ENCODE results near the gene NUDT7. TPM values are rescaled to one million over a fixed set of nuclear protein-coding genes. Genes with fewer than 3 reads are reported as not detected.
A peak's percentile ranks its signal among the peaks of the same experiment; 100 is the strongest.

Gene NUDT7
- 1.7 and 2.3 TPM in 2 replicates for total RNA-seq

GRCh38 chr16:77722309-77723107 lies at the start of gene NUDT7:
Gene NUDT7 (plus strand): TSS chr16:77722514. CDS start chr16:77722583, 69 bp downstream.
- H3K4me3 ChIP-seq (ENCODE audit: low read depth, low read length): peak within 1 kb of the TSS; percentile 87
- peak; percentile 69 for DNase-seq (ENCODE audit: low read depth)
- TF ChIP-seq CTCF (conservative IDR thresholded peaks at IDR 0.05; ENCODE audit: low read depth, low read length): no peak

GRCh38 chr16:77674888-77675287 lies 47.4 kb upstream of the NUDT7 start:
- DNase-seq (ENCODE audit: low read depth): no peak
- TF ChIP-seq CTCF (conservative IDR thresholded peaks at IDR 0.05; ENCODE audit: low read depth, low read length): no peak
- no peak overlapping the region for H3K4me3 ChIP-seq (ENCODE audit: low read depth, low read length)

GRCh38 chr16:77675464-77676324 lies 46.6 kb upstream of the NUDT7 start:
- peak; percentile 10 for DNase-seq (ENCODE audit: low read depth)

GRCh38 chr16:77677129-77677528 lies 45.2 kb upstream of the NUDT7 start:
- no peak for DNase-seq (ENCODE audit: low read depth)
- TF ChIP-seq CTCF (conservative IDR thresholded peaks at IDR 0.05; ENCODE audit: low read depth, low read length): no peak
- H3K4me3 ChIP-seq (ENCODE audit: low read depth, low read length): no peak overlapping the region

More at GRCh38 chr16:77675464-77676324, 46.6 kb upstream of the NUDT7 start:
- H3K4me3 ChIP-seq (ENCODE audit: low read depth, low read length): no peak overlapping the region
- TF ChIP-seq CTCF (conservative IDR thresholded peaks at IDR 0.05; ENCODE audit: low read depth, low read length): peak; percentile 93

GRCh38 chr16:77679391-77679790 lies 42.9 kb upstream of the NUDT7 start:
- no peak for DNase-seq (ENCODE audit: low read depth)
- H3K4me3 ChIP-seq (ENCODE audit: low read depth, low read length): no peak overlapping the region
- no peak for TF ChIP-seq CTCF (conservative IDR thresholded peaks at IDR 0.05; ENCODE audit: low read depth, low read length)

- H3K4me3 ChIP-seq (ENCODE audit: low read depth, low read length): no peak overlapping the region
- TF ChIP-seq CTCF (conservative IDR thresholded peaks at IDR 0.05; ENCODE audit: low read depth, low read length): no peak
- no peak for DNase-seq (ENCODE audit: low read depth)
These were observed 42.4 kb upstream of the NUDT7 start for GRCh38 chr16:77679901-77680300.
